BE2C (cell line): Measurements from ENCODE around the gene ZNF423.

Source experiments
- DNase-seq: peaks from one replicate; pipeline ENCODE4 v3.0.0-alpha.2; 2020
- H3K27me3 ChIP-seq: fragments of 250-450 bp; sonication (Bioruptor Pico); 2 replicates; pipeline ENCODE4 v1.5.1; 2020; ENCODE audit warnings: mild to moderate bottlenecking
- H3K36me3 ChIP-seq: fragments of 250-450 bp; sonication (Bioruptor Pico); 2 replicates; pipeline ENCODE4 v1.5.1; 2020; ENCODE audit warnings: mild to moderate bottlenecking
- H3K4me1 ChIP-seq: fragments of 250-450 bp; sonication (Bioruptor Pico); 2 replicates; pipeline ENCODE4 v1.5.1; 2020
- H3K4me3 ChIP-seq: 2 replicates; pipeline ENCODE4 v1.5.1; 2011; ENCODE audit warnings: low read depth, low read length
- H3K9me3 ChIP-seq: fragments of 250-450 bp; sonication (Bioruptor Pico); 2 replicates; pipeline ENCODE4 v1.5.1; 2020
- TF ChIP-seq, protein P1 (sequence below): IDR thresholded peaks from 2 replicates; pipeline ENCODE4 v1.5.1; 2012; ENCODE audit warnings: mild to moderate bottlenecking, low read depth, low read length

Gene ZNF423

DNA sequence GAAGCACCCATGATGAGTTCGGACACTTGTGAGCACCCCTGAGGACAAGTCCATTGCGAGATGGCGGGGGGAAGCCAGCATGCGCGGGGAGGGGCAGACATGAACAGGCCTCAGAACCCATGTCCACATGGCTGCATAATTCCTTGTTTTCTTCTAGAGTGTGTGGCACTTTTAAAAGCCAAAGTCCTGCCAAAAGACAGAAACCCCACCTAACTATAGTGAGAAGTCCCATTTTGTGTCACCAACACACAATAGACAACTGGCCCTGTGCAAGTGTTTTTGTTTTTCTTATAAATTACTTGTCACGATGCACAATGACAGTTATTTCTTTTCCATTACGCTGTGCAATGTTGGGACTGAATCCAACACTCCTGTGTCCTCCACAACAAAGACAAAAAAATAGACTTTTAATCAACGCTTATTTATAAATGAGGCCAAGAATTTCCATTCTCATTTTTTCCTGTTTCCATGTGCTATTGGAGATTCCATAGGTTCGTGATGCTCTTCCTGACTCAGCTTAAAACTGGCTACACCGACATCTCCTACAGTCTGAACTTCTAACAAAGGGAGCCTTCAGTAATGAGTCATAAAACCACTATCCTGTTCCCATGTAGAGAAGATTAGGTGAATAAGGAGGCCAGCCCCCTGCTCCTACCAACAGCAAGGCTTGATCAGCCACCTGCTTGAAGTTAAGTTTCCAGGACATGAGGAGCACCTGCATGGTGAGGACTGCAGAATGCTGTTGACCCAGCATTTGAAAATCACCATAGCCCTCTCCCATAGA is 98.9 kb downstream of the ZNF423 start:
- no peak for DNase-seq
- Histone ChIP-seq H3K4me3 (no peak overlapping the region), H3K4me1 (peaks cover 7% of the 10 kb centered on the region), H3K36me3 (no peaks in the 10 kb centered on the region), H3K27me3 (no peaks in the 10 kb centered on the region), H3K9me3 (no peaks in the 10 kb centered on the region)
- TF ChIP-seq, protein P1, sequence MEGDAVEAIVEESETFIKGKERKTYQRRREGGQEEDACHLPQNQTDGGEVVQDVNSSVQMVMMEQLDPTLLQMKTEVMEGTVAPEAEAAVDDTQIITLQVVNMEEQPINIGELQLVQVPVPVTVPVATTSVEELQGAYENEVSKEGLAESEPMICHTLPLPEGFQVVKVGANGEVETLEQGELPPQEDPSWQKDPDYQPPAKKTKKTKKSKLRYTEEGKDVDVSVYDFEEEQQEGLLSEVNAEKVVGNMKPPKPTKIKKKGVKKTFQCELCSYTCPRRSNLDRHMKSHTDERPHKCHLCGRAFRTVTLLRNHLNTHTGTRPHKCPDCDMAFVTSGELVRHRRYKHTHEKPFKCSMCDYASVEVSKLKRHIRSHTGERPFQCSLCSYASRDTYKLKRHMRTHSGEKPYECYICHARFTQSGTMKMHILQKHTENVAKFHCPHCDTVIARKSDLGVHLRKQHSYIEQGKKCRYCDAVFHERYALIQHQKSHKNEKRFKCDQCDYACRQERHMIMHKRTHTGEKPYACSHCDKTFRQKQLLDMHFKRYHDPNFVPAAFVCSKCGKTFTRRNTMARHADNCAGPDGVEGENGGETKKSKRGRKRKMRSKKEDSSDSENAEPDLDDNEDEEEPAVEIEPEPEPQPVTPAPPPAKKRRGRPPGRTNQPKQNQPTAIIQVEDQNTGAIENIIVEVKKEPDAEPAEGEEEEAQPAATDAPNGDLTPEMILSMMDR, result no peak

DNA sequence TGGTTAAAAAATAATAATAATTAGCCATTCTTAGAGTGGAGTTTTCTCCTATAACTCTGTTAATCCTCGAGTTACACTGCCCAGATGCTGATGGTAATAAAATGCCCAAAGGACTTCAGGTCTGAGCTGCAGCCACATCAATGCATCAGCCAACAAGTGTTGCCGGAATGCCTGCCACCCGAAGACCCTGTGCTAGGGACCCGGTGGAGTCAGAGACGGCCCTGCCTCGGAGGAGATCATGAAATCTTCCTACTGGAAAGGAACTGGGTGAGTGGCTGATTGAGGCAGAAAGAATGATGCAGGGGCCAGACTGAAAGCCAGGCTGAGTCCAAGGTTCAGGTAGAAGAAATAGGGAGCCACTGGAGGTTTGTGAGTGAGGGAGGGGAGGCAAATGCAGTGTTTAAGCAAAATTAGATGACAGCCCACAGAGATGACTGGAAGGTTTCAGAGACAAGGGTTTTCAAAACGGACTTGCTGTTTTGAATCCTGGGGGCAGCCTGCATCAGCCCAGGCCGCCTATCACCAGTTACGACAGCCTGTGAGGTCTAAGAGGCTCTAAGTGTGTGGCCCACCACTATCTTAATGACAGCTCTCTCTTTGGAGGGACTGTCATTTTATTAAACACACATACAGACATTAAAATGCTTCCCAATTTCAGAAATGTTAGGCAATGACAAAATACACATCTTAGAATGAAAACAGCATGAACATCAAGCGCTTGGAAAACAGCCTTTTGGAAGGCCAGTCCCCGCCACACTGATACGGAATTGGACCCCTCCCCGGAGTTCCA is 100.0 kb downstream of the ZNF423 start:
- peak overlapping the region; percentile 46 for H3K4me3 ChIP-seq
- no peaks in the 10 kb centered on the region for H3K9me3 ChIP-seq
- no peaks in the 10 kb centered on the region for H3K36me3 ChIP-seq
- DNase-seq, result no peak
- H3K4me1 ChIP-seq, result peaks cover 10% of the 10 kb centered on the region
- TF ChIP-seq, protein P1, result no peak
- no peaks in the 10 kb centered on the region for H3K27me3 ChIP-seq

DNA sequence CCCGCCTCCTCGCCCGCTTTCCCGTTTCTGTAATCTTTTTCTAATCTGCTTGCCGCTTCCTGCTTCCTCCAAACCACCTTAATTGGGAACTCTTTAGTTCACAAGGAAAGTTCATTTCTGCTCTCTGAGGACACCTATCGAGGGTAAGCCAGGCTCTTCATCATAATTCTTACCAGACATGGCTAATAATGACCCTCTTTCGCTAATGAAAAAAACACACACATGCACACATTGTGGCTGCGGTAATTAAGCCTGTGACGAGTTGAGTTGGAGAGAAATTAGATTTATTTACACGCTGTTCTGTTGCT is 100.6 kb downstream of the ZNF423 start:
- no peak for DNase-seq
- H3K4me1 ChIP-seq, result peaks cover 16% of the 10 kb centered on the region
- no peaks in the 10 kb centered on the region for H3K27me3 ChIP-seq
- peak overlapping the region; percentile 46 for H3K4me3 ChIP-seq
- TF ChIP-seq, protein P1, result peak; percentile 75
- no peaks in the 10 kb centered on the region for H3K9me3 ChIP-seq
- H3K36me3 ChIP-seq, result no peaks in the 10 kb centered on the region

DNA sequence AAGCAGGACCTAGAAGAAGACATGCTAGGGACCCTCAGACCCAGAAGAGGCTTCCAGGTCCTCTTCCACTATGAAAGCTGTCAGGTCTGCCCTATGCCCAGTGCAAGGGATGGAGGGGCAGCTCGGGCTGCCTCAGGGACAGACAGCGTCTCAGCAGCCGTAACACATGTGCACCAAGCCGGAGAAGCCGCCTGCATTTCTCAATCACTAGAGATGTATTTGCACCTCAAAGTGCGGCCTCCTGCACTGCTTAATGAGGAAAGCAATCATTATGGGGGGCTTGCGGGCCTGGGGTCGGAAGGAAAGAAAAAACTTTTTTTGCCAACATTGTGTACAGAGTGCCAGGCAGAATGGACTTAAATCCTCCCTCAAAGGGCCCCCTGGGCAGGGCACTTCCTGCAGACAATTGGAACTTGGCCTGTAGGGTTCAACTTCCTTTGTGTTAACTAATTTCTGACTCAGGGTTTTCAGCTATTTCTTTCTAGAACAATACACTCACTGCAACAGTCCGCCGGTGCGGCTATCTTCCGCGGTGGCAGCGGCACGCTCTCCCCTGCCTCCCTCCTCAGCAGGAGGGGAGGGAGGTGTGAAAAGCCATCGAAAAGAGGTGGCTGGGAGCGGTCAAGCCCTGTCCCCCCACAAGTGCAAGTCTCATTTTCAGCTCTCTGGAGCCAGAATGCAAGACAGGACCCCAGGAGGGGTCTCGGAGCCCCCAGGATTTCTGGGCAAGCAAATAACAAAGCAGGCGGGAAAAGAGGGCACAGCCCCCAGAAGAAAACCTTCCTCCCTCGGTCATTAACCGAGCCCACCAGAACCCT is 101.2 kb downstream of the ZNF423 start:
- peaks cover 22% of the 10 kb centered on the region for H3K4me1 ChIP-seq
- TF ChIP-seq, protein P1, result no peak
- no peaks in the 10 kb centered on the region for H3K36me3 ChIP-seq
- no peaks in the 10 kb centered on the region for H3K27me3 ChIP-seq
- peak overlapping the region; percentile 46 for H3K4me3 ChIP-seq
- DNase-seq, result no peak
- no peaks in the 10 kb centered on the region for H3K9me3 ChIP-seq

DNA sequence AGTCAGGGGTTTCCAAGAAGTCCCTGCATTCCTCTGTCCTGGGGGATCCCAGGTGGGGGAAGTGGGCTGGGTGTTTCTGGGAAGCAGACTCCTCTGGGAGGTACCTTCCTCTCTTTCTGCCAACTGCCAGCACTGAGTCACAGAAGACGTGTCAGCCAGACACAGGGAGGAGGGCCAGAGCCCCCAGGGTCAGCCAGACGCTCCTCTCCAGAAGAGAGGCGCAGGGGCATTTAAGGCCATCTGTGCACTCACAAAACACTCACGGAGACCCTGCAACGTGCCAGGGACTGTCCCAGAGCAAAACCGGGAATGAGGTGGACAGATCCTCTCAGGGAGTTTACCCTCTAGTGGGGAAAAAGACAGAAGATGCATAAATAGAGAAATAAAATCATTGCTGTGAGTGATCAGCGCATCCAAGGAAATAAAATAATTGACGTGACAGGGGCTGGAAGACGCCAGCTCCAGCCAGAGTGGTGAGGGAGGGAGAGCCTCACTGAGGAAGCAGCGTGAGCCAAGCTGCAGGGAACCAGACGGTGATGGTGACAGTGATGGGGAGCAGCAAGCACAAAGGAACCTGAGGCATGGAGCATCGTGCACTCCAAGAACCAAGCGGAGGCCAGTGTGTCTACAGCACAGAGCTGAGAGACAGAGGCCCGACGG is 105.4 kb downstream of the ZNF423 start:
- TF ChIP-seq, protein P1, result no peak
- H3K9me3 ChIP-seq, result no peaks in the 10 kb centered on the region
- DNase-seq, result peak; percentile 80
- no peaks in the 10 kb centered on the region for H3K36me3 ChIP-seq
- peaks cover 48% of the 10 kb centered on the region for H3K4me1 ChIP-seq
- no peaks in the 10 kb centered on the region for H3K27me3 ChIP-seq
- H3K4me3 ChIP-seq, result no peak overlapping the region
